Bronchial epithelial cell (primary cell): Measurements from ENCODE around the gene RIPK3. TPM values are rescaled to one million over a fixed set of nuclear protein-coding genes. Genes with fewer than 3 reads are reported as not detected.
"Not testable (repeated sequence)": the region's sequence is repeated elsewhere in the genome, so short reads cannot be mapped to it uniquely, and the experiment has no call there.

Experiments
- DNase-seq: peaks from one replicate; pipeline ENCODE4 v3.0.0-alpha.2; 2010; ENCODE audit warnings: low read depth
- FAIRE-seq: peaks from 2 replicates; lab custom pipeline; 2011; peaks lifted over from hg19 to GRCh38; lab: Jason Lieb, UNC
- H3K27me3 ChIP-seq: 2 replicates; pipeline ENCODE4 v1.5.1; 2011; ENCODE audit warnings: low read length; ENCODE audit not compliant: control insufficient read depth, insufficient read depth
- H3K36me3 ChIP-seq: 2 replicates; pipeline ENCODE4 v1.5.1; 2011; ENCODE audit warnings: low read length; ENCODE audit not compliant: control insufficient read depth, insufficient read depth
- H3K4me3 ChIP-seq: 2 replicates; pipeline ENCODE4 v1.5.1; 2011; ENCODE audit warnings: mild to moderate bottlenecking, low read depth, low read length, control low read depth
- total RNA-seq: library from RNA; depleted of rRNA; stranded (reverse); fragments of >200 nt; gene quantifications from 2 replicates; pipeline ENCODE4 v1.2.1, GENCODE V29; 2014
- TF ChIP-seq, protein P1 (sequence below): IDR thresholded peaks from 2 replicates; pipeline ENCODE4 v1.5.1; 2011; ENCODE audit warnings: mild to moderate bottlenecking, moderate library complexity, low read length, control low read depth, inconsistent platforms; ENCODE audit not compliant: insufficient read depth, severe bottlenecking

RIPK3 gene
- total RNA-seq: 2.4 and 4.7 TPM in 2 replicates

DNA sequence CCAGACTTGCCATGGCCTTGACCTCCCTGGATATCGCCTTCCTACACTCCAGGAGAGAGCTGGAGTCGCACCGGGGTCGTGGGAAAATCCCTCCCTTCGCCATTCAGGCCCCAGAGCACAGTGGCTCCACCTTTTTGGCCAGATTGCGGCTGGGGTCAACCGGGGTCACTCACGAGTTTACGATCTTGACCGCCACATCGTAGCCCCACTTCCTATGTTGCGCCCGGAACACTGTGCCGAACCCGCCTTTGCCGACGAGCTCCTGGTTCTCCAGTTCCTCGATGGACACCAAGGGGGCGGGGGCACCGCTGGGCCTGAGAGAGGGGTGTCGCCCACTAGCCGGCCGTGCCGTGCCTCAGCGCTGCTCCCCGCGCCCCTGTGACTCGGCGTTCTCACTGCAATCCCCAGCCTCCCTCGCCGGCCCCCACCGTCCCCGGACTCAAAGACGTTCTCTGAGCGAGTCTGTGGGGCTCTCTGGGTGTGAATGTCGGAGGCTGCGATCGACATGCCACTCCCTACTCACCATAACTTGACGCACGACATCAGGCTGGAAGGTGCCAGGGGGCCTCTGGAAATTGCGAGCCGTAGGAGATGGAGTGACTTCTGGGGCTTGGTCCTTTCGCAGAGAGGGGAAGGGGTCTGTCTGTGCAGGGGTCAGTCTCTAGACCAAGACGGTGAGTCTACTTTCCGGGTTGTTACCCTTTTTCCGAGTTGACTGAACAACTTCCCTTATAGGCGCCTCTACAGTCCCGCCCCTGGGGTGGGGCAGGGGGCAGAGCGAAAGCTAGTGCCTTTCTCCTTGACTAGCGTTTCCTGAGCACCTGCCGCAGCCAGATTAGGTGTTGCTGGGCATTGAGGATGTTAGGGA lies at the start of gene RIPK3:
Gene RIPK3, minus strand, starts transcription at position 708 of the 868 bp plus-strand sequence. Its CDS starts 165 bp downstream, at position 543.
- Histone ChIP-seq H3K4me3 (peak within 1 kb of the TSS; percentile 48), H3K36me3 (peaks cover 2% of the 10 kb centered on the region), H3K27me3 (no peaks in the 10 kb centered on the region)
- TF ChIP-seq, protein P1, sequence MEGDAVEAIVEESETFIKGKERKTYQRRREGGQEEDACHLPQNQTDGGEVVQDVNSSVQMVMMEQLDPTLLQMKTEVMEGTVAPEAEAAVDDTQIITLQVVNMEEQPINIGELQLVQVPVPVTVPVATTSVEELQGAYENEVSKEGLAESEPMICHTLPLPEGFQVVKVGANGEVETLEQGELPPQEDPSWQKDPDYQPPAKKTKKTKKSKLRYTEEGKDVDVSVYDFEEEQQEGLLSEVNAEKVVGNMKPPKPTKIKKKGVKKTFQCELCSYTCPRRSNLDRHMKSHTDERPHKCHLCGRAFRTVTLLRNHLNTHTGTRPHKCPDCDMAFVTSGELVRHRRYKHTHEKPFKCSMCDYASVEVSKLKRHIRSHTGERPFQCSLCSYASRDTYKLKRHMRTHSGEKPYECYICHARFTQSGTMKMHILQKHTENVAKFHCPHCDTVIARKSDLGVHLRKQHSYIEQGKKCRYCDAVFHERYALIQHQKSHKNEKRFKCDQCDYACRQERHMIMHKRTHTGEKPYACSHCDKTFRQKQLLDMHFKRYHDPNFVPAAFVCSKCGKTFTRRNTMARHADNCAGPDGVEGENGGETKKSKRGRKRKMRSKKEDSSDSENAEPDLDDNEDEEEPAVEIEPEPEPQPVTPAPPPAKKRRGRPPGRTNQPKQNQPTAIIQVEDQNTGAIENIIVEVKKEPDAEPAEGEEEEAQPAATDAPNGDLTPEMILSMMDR: no peak
- no peak for FAIRE-seq
- peak; percentile 46 for DNase-seq

DNA sequence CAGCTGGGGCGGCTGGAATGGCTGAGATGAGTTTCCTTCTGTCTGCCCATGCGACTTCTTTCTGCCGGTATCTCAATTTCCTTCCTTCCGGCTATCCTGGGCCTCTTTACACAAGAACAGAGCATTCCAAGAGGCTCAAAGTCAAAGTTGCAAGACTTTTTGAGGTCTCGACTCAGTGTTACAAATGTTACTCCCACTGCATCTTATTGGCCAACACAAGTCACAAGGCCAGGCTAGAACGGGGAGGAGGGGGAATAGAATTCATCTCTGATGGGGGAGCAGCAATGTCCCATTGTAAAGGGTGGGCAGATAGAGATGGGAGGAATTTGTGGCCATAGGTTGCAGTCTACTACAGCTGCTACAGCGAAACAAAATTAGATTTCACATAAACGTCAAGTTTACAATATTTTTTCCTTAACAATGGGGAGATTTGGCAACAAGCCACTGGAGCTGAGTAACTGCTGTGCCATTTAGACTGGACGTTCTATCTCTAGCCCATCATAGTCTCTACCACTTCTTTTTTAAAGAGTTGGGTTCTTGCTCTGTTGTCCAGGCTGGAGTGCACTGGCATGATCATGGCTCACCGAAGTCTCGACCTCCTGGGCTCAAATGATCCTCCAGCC lies 49.5 kb upstream of the RIPK3 start:
- H3K36me3 ChIP-seq: no peaks in the 10 kb centered on the region
- no peak overlapping the region for H3K4me3 ChIP-seq
- no peak for DNase-seq
- no peak for FAIRE-seq
- TF ChIP-seq, protein P1: no peak
- H3K27me3 ChIP-seq: no peaks in the 10 kb centered on the region

- no peak for FAIRE-seq
- H3K36me3 ChIP-seq: no peaks in the 10 kb centered on the region
- no peak overlapping the region for H3K4me3 ChIP-seq
- no peak for DNase-seq
- H3K27me3 ChIP-seq: no peaks in the 10 kb centered on the region
- TF ChIP-seq, protein P1: no peak
These were observed 48.8 kb upstream of the RIPK3 start for GRCh38 chr14:24388474-24389179.

DNA sequence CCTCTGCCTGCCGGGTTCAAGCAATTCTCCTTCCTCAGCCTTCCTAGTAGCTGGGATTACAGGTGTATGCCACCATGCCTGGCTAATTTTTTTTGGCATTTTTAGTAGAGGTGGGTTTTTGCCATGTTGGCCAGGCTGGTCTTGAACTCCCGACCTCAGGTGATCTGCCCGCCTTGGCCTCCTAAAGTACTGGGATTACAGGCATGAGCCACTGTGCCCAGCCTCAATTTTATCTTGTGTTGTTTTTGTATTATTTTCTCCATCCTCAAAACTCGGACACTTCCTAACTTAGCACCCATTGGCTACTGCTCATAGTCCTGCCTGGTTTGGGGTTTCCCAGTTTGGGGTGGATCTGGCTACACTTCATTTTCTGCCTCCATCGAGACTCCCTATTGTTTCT lies 47.8 kb upstream of the RIPK3 start:
- H3K36me3 ChIP-seq, FAIRE-seq, DNase-seq, H3K4me3 ChIP-seq, H3K27me3 ChIP-seq: not testable (repeated sequence)

DNA sequence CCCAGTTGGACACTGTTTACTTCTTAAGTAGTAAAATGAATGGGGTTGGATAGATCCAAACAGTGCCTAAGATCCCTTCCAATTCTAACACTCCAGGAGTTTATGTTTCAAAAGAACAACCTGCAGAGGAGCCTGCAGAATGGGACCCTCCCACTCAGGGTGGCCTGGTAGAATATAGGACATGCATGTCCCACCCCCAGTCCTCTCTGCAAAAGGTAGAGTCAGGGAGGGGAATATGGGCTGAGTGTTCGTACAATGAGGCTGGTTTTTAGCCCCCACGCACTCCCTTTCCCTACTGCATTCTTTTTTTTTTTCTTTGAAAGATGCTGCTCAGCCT lies 47.2 kb upstream of the RIPK3 start:
- FAIRE-seq: no peak
- no peak for DNase-seq
- no peaks in the 10 kb centered on the region for H3K27me3 ChIP-seq
- H3K36me3 ChIP-seq: no peaks in the 10 kb centered on the region
- TF ChIP-seq, protein P1: no peak
- no peak overlapping the region for H3K4me3 ChIP-seq

- no peak for DNase-seq
- Histone ChIP-seq H3K27me3 (no peaks in the 10 kb centered on the region), H3K4me3 (no peak overlapping the region), H3K36me3 (no peaks in the 10 kb centered on the region)
- TF ChIP-seq, protein P1: no peak
- FAIRE-seq: no peak
These were observed 45.7 kb upstream of the RIPK3 start for GRCh38 chr14:24385524-24385923.
